GM23248 (cell line): ENCODE measurements around the gene IPO13. TPM values are rescaled to one million over a fixed set of nuclear protein-coding genes. Genes with fewer than 3 reads are reported as not detected.

Experiments used
- DNase-seq: peaks from one replicate; pipeline ENCODE4 v3.0.0-alpha.2; 2015
- H2AFZ ChIP-seq: fragments of 200-600 bp; sonication (generic); 2 replicates; pipeline ENCODE4 v1.6.1; 2016; ENCODE audit warnings: antibody characterized with exemption
- H3F3A ChIP-seq: fragments of 200-600 bp; sonication (generic); 2 replicates; pipeline ENCODE4 v1.6.1; 2016; ENCODE audit warnings: mild to moderate bottlenecking, antibody characterized with exemption, mixed run types; ENCODE audit not compliant: insufficient read depth
- H3K27ac ChIP-seq: fragments of 200-600 bp; sonication (generic); 2 replicates; pipeline ENCODE4 v1.5.1; 2016; ENCODE audit warnings: mild to moderate bottlenecking
- H3K27me3 ChIP-seq: fragments of 200-600 bp; sonication (generic); replicated peaks from 2 replicates; pipeline ENCODE4 v1.6.1; 2016; ENCODE audit warnings: mild to moderate bottlenecking; ENCODE audit not compliant: insufficient read depth
- H3K36me3 ChIP-seq: fragments of 200-600 bp; sonication (generic); 2 replicates; pipeline ENCODE4 v1.6.1; 2016; ENCODE audit warnings: low read depth, mild to moderate bottlenecking
- H3K4me1 ChIP-seq: fragments of 200-600 bp; sonication (generic); 2 replicates; pipeline ENCODE4 v1.6.1; 2016; ENCODE audit warnings: mild to moderate bottlenecking; ENCODE audit not compliant: insufficient read depth
- H3K4me2 ChIP-seq: fragments of 200-600 bp; sonication (generic); one replicate; pipeline ENCODE4 v1.6.1; 2016; ENCODE audit warnings: mild to moderate bottlenecking; ENCODE audit not compliant: unreplicated experiment
- H3K4me3 ChIP-seq: fragments of 200-600 bp; sonication (generic); 2 replicates; pipeline ENCODE4 v1.5.1; 2016; ENCODE audit warnings: mild to moderate bottlenecking
- H3K79me2 ChIP-seq: fragments of 200-600 bp; sonication (generic); 2 replicates; pipeline ENCODE4 v1.6.1; 2016; ENCODE audit warnings: mild to moderate bottlenecking; ENCODE audit not compliant: insufficient read depth
- H3K9ac ChIP-seq: fragments of 200-600 bp; sonication (generic); 2 replicates; pipeline ENCODE4 v1.6.1; 2016; ENCODE audit warnings: mild to moderate bottlenecking
- H3K9me2 ChIP-seq: fragments of 200-600 bp; sonication (generic); 2 replicates; pipeline ENCODE4 v1.6.1; 2016; ENCODE audit warnings: mixed run types, mild to moderate bottlenecking, moderate library complexity; ENCODE audit not compliant: insufficient read depth
- H3K9me3 ChIP-seq: fragments of 200-600 bp; sonication (generic); one replicate; pipeline ENCODE4 v1.6.1; 2017; ENCODE audit warnings: low read depth
- H4K20me1 ChIP-seq: fragments of 200-600 bp; sonication (generic); 2 replicates; pipeline ENCODE4 v1.6.0; 2016; ENCODE audit not compliant: insufficient read depth
- EZH2 ChIP-seq: fragments of 200-600 bp; sonication (generic); IDR thresholded peaks from 2 replicates; pipeline ENCODE4 v1.6.1; 2018; ENCODE audit warnings: antibody characterized with exemption, mild to moderate bottlenecking; ENCODE audit not compliant: insufficient read depth, poor library complexity, severe bottlenecking
- EZH2phosphoT487 ChIP-seq: fragments of 200-600 bp; sonication (generic); IDR thresholded peaks from 2 replicates; pipeline ENCODE4 v1.6.1; 2018; ENCODE audit warnings: antibody characterized with exemption, moderate library complexity, mild to moderate bottlenecking, low read depth; ENCODE audit not compliant: insufficient read depth
- WGBS, 2 experiments: methylation state at CpG; one replicate each; pipeline ENCODE4 v1.1.6; 2015 to 2017; ENCODE audit warnings: low lambda C conversion rate in 2 of 2, low coverage in 1 of 2; ENCODE audit errors: missing lambda C conversion rate in 2 of 2; 5-methylcytosine and 5-hydroxymethylcytosine counted together
- in situ Hi-C: fragments of 300-500 bp; cut with MboI; formaldehyde crosslinking; loops from 2 replicates; pipeline ENCODE4 v1.15.0; 2020
- polyA plus RNA-seq: library from polyadenylated mRNA; unstranded; fragments of >200 nt; fragmentation: Nextera tagmentation; extraction: Ambion mirVana; gene quantifications from 2 replicates; pipeline ENCODE4 v1.2.1, GENCODE V29; 2016
- total RNA-seq: library from RNA; depleted of rRNA; stranded (reverse); fragments of >200 nt; shearing (Covaris generic); gene quantifications from 2 replicates; pipeline ENCODE4 v1.2.3, GENCODE V29; 2014

Gene IPO13
- total and polyA plus RNA-seq, 2 experiments from 2014 or later: 21.0 to 29.4 TPM

DNA sequence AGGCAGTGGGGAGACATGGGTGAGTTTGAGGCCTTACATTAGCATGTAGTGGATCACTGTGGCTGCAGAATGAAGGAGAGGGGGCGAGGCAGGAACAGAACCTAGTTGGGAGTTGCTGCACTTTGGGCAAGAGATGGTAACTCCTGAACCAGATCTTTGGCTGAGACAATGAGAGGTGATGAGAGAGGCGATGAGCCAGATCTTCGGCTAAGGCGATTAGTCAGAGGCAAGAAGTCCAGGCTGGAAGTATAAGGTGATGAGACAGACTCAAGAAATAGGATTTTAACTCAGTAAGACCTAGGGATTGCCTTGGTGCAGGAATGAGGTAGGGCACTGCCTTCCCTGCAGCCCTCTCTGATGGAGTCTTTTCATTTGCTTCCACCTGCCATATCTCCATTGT is 22.2 kb upstream of the IPO13 start:
- no peak overlapping the region for H2AFZ ChIP-seq
- 61% methylated on average over 4 of the region's 4 CpGs for WGBS, 2 experiments
- TF ChIP-seq EZH2phosphoT487 (no peak), EZH2 (no peak)
- no peaks in the 10 kb centered on the region for H4K20me1 ChIP-seq
- H3K4me3 ChIP-seq: no peak overlapping the region
- H3K9me3 ChIP-seq: no peaks in the 10 kb centered on the region
- H3K9me2 ChIP-seq: no peaks in the 10 kb centered on the region
- H3F3A ChIP-seq: peaks cover 24% of the 10 kb centered on the region
- no peak overlapping the region for H3K9ac ChIP-seq
- peak; percentile 86 for DNase-seq
- no peaks in the 10 kb centered on the region for H3K36me3 ChIP-seq
- no peak overlapping the region; the same call in 1 of the 2 replicates for H3K27ac ChIP-seq
- H3K79me2 ChIP-seq: no peaks in the 10 kb centered on the region
- H3K4me1 ChIP-seq: peaks cover 27% of the 10 kb centered on the region
- no peaks in the 10 kb centered on the region for H3K27me3 ChIP-seq
- peak overlapping the region; percentile 3 for H3K4me2 ChIP-seq
- in situ Hi-C loops: no loop called here

GRCh38 chr1:43925846-43926245 is 20.9 kb upstream of the IPO13 start:
- H3K36me3 ChIP-seq: no peaks in the 10 kb centered on the region
- in situ Hi-C loops: loop anchor here (25.0 kb wide), 2 partner anchors 389 to 689 kb away; partner anchors contain the start of gene PTPRF
- H3K27ac ChIP-seq: no peak overlapping the region
- H3F3A ChIP-seq: peaks cover 24% of the 10 kb centered on the region
- WGBS, 2 experiments: 94 to 97% methylated on average over 8 to 9 of the region's 9 CpGs
- no peak for TF ChIP-seq EZH2phosphoT487
- TF ChIP-seq EZH2: no peak
- H4K20me1 ChIP-seq: no peaks in the 10 kb centered on the region
- no peak overlapping the region for H2AFZ ChIP-seq
- no peaks in the 10 kb centered on the region for H3K9me3 ChIP-seq
- no peak for DNase-seq
- H3K9me2 ChIP-seq: no peaks in the 10 kb centered on the region
- H3K79me2 ChIP-seq: no peaks in the 10 kb centered on the region
- H3K4me3 ChIP-seq: no peak overlapping the region
- no peak overlapping the region for H3K9ac ChIP-seq
- no peaks in the 10 kb centered on the region for H3K27me3 ChIP-seq
- peaks cover 32% of the 10 kb centered on the region for H3K4me1 ChIP-seq
- H3K4me2 ChIP-seq: no peak overlapping the region

DNA sequence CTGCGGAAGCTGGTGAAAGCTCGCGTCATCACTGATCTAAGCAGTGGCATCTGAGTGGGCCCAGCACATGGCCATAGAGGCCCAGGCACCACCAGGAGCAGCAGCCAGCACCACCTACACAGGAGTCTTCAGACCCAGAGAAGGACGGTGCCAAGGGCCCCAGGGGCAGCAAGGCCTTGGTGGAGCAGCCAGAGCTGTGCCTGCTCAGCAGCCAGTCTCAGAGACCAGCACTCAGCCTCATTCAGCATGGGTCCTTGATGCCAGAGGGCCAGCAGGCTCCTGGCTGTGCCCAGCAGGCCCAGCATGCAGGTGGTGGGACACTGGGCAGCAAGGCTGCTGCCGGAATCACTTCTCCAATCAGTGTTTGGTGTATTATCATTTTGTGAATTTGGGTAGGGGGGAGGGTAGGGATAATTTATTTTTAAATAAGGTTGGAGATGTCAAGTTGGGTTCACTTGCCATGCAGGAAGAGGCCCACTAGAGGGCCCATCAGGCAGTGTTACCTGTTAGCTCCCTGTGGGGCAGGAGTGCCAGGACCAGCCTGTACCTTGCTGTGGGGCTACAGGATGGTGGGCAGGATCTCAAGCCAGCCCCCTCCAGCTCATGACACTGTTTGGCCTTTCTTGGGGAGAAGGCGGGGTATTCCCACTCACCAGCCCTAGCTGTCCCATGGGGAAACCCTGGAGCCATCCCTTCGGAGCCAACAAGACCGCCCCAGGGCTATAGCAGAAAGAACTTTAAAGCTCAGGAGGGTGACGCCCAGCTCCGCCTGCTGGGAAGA is 16.4 kb upstream of the IPO13 start:
- no peaks in the 10 kb centered on the region for H3K36me3 ChIP-seq
- H3K79me2 ChIP-seq: no peaks in the 10 kb centered on the region
- no peak overlapping the region for H3K9ac ChIP-seq
- peak; percentile 13 for DNase-seq
- no peaks in the 10 kb centered on the region for H3K9me3 ChIP-seq
- TF ChIP-seq EZH2phosphoT487 (no peak), EZH2 (no peak)
- peaks cover 23% of the 10 kb centered on the region for H3K4me1 ChIP-seq
- H4K20me1 ChIP-seq: no peaks in the 10 kb centered on the region
- H3K27ac ChIP-seq: no peak overlapping the region
- no peaks in the 10 kb centered on the region for H3K9me2 ChIP-seq
- in situ Hi-C loops: loop anchor here (5.0 to 25.0 kb wide), 3 partner anchors 168 to 693 kb away; partner anchors contain the start of gene PTPRF
- H3K4me3 ChIP-seq: no peak overlapping the region
- no peaks in the 10 kb centered on the region for H3K27me3 ChIP-seq
- H3K4me2 ChIP-seq: no peak overlapping the region
- 97 to 98% methylated on average over 10 of the region's 10 CpGs for WGBS, 2 experiments
- peaks cover 6% of the 10 kb centered on the region; the same call in 1 of the 2 replicates for H3F3A ChIP-seq
- H2AFZ ChIP-seq: no peak overlapping the region

- WGBS, 2 experiments: 74 to 81% methylated on average over 4 of the region's 4 CpGs
- H3K4me1 ChIP-seq: peaks cover 23% of the 10 kb centered on the region
- H3K9ac ChIP-seq: no peak overlapping the region
- H3K79me2 ChIP-seq: no peaks in the 10 kb centered on the region
- TF ChIP-seq EZH2: no peak
- TF ChIP-seq EZH2phosphoT487: no peak
- no peak overlapping the region for H2AFZ ChIP-seq
- no peaks in the 10 kb centered on the region for H3K9me2 ChIP-seq
- peaks cover 6% of the 10 kb centered on the region; the same call in 1 of the 2 replicates for H3F3A ChIP-seq
- in situ Hi-C loops: loop anchor here (5.0 to 25.0 kb wide), 3 partner anchors 169 to 694 kb away; partner anchors contain the start of gene PTPRF
- no peaks in the 10 kb centered on the region for H4K20me1 ChIP-seq
- no peaks in the 10 kb centered on the region for H3K36me3 ChIP-seq
- H3K27me3 ChIP-seq: no peaks in the 10 kb centered on the region
- H3K4me3 ChIP-seq: no peak overlapping the region
- no peak overlapping the region for H3K27ac ChIP-seq
- no peaks in the 10 kb centered on the region for H3K9me3 ChIP-seq
- peak; percentile 15 for DNase-seq
- H3K4me2 ChIP-seq: no peak overlapping the region
Measured at GRCh38 chr1:43930949-43931275, 15.8 kb upstream of the IPO13 start.
